Liver (tissue), 9 donors: ENCODE measurements around the gene SGCD. TPM values are rescaled to one million over a fixed set of nuclear protein-coding genes. Genes with fewer than 3 reads are reported as not detected.

Experiments
- DNase-seq: peaks from one replicate; pipeline ENCODE4 v3.0.0-alpha.2; 2017; ENCODE audit warnings: low spot score
- H3K27ac ChIP-seq, 2 donors: one replicate each; pipeline ENCODE4 v1.7.0; 2013; ENCODE audit warnings: inconsistent platforms in 2 of 2, low read length in 2 of 2, control low read depth in 1 of 2, low read depth in 1 of 2, mild to moderate bottlenecking in 1 of 2
- H3K27me3 ChIP-seq, 4 donors: one replicate each; pipeline versions ENCODE4 v1.6.1 to v1.7.0; 2013; ENCODE audit warnings: low read length in 3 of 4, inconsistent platforms in 1 of 4, mild to moderate bottlenecking in 1 of 4, moderate library complexity in 1 of 4; ENCODE audit not compliant: control insufficient read depth in 4 of 4, insufficient read depth in 4 of 4
- H3K36me3 ChIP-seq, 4 donors: one replicate each; pipeline versions ENCODE4 v1.6.1 to v1.7.0; 2013; ENCODE audit warnings: low read length in 3 of 4, mild to moderate bottlenecking in 3 of 4, low read depth in 1 of 4, moderate library complexity in 1 of 4; ENCODE audit not compliant: control insufficient read depth in 4 of 4, insufficient read depth in 3 of 4
- H3K4me1 ChIP-seq, 4 donors: one replicate each; pipeline versions ENCODE4 v1.6.1 to v1.7.0; 2013; ENCODE audit warnings: low read length in 3 of 4, mild to moderate bottlenecking in 3 of 4, moderate library complexity in 1 of 4; ENCODE audit not compliant: control insufficient read depth in 4 of 4, insufficient read depth in 4 of 4
- H3K4me3 ChIP-seq, 3 donors: one replicate each; pipeline versions ENCODE4 v1.6.1 to v1.7.0; 2013; ENCODE audit warnings: low read length in 3 of 3, control low read depth in 1 of 3, low read depth in 1 of 3, mild to moderate bottlenecking in 1 of 3
- H3K9ac ChIP-seq, 2 donors: one replicate each; pipeline ENCODE4 v1.7.0; 2013; ENCODE audit warnings: low read length in 2 of 2, mild to moderate bottlenecking in 2 of 2, moderate library complexity in 2 of 2, control low read depth in 1 of 2, low read depth in 1 of 2
- H3K9me3 ChIP-seq, 4 donors: one replicate each; pipeline versions ENCODE4 v1.6.1 to v1.7.0; 2013; ENCODE audit warnings: low read length in 3 of 4; ENCODE audit not compliant: control insufficient read depth in 4 of 4
- EGR1 ChIP-seq, 2 donors: IDR thresholded peaks; 2 replicates each; pipeline ENCODE4 v1.6.1; 2016 to 2018; ENCODE audit warnings: antibody characterized with exemption in 2 of 2, low read depth in 2 of 2
- FOXA1 ChIP-seq: IDR thresholded peaks from 2 replicates; pipeline ENCODE4 v1.6.1; 2016; ENCODE audit warnings: antibody characterized with exemption
- FOXA2 ChIP-seq: IDR thresholded peaks from 2 replicates; pipeline ENCODE4 v1.6.1; 2016; ENCODE audit warnings: antibody characterized with exemption
- GABPA ChIP-seq, 2 donors: IDR thresholded peaks in 1 of 2; conservative IDR thresholded peaks in 1 of 2; 2 replicates each; pipeline ENCODE4 v1.6.1; 2016; ENCODE audit warnings: antibody characterized with exemption in 2 of 2, mild to moderate bottlenecking in 1 of 2, moderate library complexity in 1 of 2
- HNF4A ChIP-seq, 2 donors: conservative IDR thresholded peaks; 2 replicates each; pipeline ENCODE4 v1.6.1; 2016; ENCODE audit warnings: antibody characterized with exemption in 2 of 2, mild to moderate bottlenecking in 2 of 2
- HNF4G ChIP-seq: IDR thresholded peaks from 2 replicates; pipeline ENCODE4 v1.6.1; 2016; ENCODE audit warnings: antibody characterized with exemption
- JUND ChIP-seq, 2 donors: IDR thresholded peaks; 2 replicates each; pipeline ENCODE4 v1.6.1; 2016; ENCODE audit warnings: antibody characterized with exemption in 2 of 2
- RAD21 ChIP-seq, 2 donors: IDR thresholded peaks; 2 replicates each; pipeline ENCODE4 v1.6.1; 2016; ENCODE audit warnings: antibody characterized with exemption in 2 of 2, mild to moderate bottlenecking in 2 of 2
- RXRA ChIP-seq, 2 donors: IDR thresholded peaks; 2 replicates each; pipeline ENCODE4 v1.6.1; 2017 to 2018; ENCODE audit warnings: antibody characterized with exemption in 2 of 2, mild to moderate bottlenecking in 1 of 2
- SP1 ChIP-seq: IDR thresholded peaks from 2 replicates; pipeline ENCODE4 v1.6.1; 2018; ENCODE audit warnings: antibody characterized with exemption, mild to moderate bottlenecking
- YY1 ChIP-seq: IDR thresholded peaks from 2 replicates; pipeline ENCODE4 v1.6.1; 2016; ENCODE audit warnings: antibody characterized with exemption, mild to moderate bottlenecking
- WGBS: extraction: QIAGEN DNeasy Blood & Tissue Kit; methylation state at CpG from one replicate; pipeline ENCODE4 v1.1.7; 2013; 5-methylcytosine and 5-hydroxymethylcytosine counted together
- polyA plus RNA-seq, 2 donors: library from polyadenylated mRNA; stranded (reverse) in 1 of 2; unstranded in 1 of 2; fragments of 200-250 nt in 1 of 2; fragments of >200 nt in 1 of 2; fragmentation: Nextera tagmentation in 1 of 2; extraction: Ambion mirVana in 1 of 2; gene quantifications; one replicate each; pipeline versions ENCODE4 v1.2.1 to v1.2.3, GENCODE V29; 2013 to 2015
- total RNA-seq, 2 donors: library from RNA; depleted of rRNA; stranded (reverse); fragments of >200 nt; gene quantifications; one replicate each; pipeline ENCODE4 v1.2.3, GENCODE V29; 2014
- TF ChIP-seq, protein P1 (sequence below): IDR thresholded peaks from 2 replicates; pipeline ENCODE4 v1.6.1; 2016; ENCODE audit warnings: antibody characterized with exemption, mild to moderate bottlenecking
- TF ChIP-seq, protein P2 (sequence below): IDR thresholded peaks from 2 replicates; pipeline ENCODE4 v1.6.1; 2016; ENCODE audit warnings: antibody characterized with exemption
- TF ChIP-seq, protein P3 (sequence below): fragments of 150-350 bp; IDR thresholded peaks from 2 replicates; pipeline ENCODE4 v1.5.1; 2017; ENCODE audit warnings: improper control_type of control experiment, low read depth, low read length; ENCODE audit not compliant: missing input control
- TF ChIP-seq, protein P4 (sequence below): IDR thresholded peaks from 2 replicates; pipeline ENCODE4 v1.6.1; 2016; ENCODE audit warnings: antibody characterized with exemption
- donor health status: healthy.
- donor health status: healthy.
- donor health status: healthy.
- donor health status: healthy.
- donor health status: healthy.

The SGCD gene
- total and polyA plus RNA-seq, 4 donors = 0.35 to 1.7 (median 1.0) TPM

DNA sequence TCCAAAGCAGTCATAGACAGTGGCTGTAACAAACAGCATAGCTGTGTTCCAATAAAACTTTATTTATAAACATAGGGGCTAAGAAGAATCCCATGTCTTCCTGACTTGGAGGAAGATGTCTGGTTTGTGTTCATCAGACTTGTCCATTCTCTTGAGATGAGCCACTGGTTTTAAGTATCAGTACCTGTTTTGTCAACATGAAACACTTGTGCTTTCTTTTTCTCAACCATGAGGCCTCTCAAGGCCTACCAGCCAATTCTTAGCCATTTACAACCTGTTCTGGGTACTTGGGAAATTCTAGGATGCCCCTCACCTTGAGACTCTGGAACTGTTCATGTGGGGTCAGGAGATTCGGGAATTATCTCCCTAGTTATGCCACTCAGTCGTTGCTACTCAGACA is 368.8 kb downstream of the SGCD start:
- Histone ChIP-seq H3K36me3 (no peaks in the 10 kb centered on the region), H3K4me3 (no peak overlapping the region), H3K9me3 (no peaks in the 10 kb centered on the region), H3K4me1 (peaks cover 0 to 11% (median 4%) of the 10 kb centered on the region in 4 donors), H3K27ac (no peak overlapping the region), H3K9ac (no peak overlapping the region), H3K27me3 (no peaks in the 10 kb centered on the region)
- no peak for DNase-seq
- 92% methylated on average over 2 of the region's 2 CpGs for WGBS
- TF ChIP-seq RAD21 (IDR thresholded peaks at IDR 0.05) = no peak
- no peak for TF ChIP-seq FOXA2
- TF ChIP-seq YY1 = no peak
- TF ChIP-seq RXRA (IDR thresholded peaks at IDR 0.05) = no peak
- TF ChIP-seq, protein P1, sequence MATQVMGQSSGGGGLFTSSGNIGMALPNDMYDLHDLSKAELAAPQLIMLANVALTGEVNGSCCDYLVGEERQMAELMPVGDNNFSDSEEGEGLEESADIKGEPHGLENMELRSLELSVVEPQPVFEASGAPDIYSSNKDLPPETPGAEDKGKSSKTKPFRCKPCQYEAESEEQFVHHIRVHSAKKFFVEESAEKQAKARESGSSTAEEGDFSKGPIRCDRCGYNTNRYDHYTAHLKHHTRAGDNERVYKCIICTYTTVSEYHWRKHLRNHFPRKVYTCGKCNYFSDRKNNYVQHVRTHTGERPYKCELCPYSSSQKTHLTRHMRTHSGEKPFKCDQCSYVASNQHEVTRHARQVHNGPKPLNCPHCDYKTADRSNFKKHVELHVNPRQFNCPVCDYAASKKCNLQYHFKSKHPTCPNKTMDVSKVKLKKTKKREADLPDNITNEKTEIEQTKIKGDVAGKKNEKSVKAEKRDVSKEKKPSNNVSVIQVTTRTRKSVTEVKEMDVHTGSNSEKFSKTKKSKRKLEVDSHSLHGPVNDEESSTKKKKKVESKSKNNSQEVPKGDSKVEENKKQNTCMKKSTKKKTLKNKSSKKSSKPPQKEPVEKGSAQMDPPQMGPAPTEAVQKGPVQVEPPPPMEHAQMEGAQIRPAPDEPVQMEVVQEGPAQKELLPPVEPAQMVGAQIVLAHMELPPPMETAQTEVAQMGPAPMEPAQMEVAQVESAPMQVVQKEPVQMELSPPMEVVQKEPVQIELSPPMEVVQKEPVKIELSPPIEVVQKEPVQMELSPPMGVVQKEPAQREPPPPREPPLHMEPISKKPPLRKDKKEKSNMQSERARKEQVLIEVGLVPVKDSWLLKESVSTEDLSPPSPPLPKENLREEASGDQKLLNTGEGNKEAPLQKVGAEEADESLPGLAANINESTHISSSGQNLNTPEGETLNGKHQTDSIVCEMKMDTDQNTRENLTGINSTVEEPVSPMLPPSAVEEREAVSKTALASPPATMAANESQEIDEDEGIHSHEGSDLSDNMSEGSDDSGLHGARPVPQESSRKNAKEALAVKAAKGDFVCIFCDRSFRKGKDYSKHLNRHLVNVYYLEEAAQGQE = no peak
- no peak for TF ChIP-seq GABPA (IDR thresholded peaks at IDR 0.05 in 1 of 2, conservative IDR thresholded peaks at IDR 0.05 in 1 of 2)
- TF ChIP-seq, protein P2, sequence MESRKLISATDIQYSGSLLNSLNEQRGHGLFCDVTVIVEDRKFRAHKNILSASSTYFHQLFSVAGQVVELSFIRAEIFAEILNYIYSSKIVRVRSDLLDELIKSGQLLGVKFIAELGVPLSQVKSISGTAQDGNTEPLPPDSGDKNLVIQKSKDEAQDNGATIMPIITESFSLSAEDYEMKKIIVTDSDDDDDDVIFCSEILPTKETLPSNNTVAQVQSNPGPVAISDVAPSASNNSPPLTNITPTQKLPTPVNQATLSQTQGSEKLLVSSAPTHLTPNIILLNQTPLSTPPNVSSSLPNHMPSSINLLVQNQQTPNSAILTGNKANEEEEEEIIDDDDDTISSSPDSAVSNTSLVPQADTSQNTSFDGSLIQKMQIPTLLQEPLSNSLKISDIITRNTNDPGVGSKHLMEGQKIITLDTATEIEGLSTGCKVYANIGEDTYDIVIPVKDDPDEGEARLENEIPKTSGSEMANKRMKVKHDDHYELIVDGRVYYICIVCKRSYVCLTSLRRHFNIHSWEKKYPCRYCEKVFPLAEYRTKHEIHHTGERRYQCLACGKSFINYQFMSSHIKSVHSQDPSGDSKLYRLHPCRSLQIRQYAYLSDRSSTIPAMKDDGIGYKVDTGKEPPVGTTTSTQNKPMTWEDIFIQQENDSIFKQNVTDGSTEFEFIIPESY = no peak
- TF ChIP-seq EGR1 (IDR thresholded peaks at IDR 0.05; ENCODE audit: low read depth in 2 of 2) = no peak

DNA sequence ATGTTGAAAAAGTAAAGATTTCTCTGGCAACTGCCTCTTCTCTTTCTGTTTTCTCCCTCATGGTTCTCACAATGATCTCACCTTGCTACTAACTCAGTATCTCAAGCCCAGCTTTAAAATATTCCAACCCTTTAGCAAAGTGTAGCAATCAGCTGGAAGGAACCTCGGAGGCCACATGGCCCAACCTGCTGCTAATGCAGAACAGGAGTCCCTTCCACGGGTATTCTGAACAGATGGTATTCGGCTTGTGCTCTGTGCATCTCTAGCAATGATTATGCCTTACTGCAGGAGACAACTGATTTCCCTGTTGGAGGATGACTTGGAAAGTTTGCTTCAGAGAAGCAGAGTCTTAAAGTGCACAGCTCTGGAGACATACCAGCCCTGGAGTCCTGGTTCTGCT is 371.4 kb downstream of the SGCD start:
- Histone ChIP-seq H3K4me1 (peaks cover 0 to 3% (median 0%) of the 10 kb centered on the region in 4 donors), H3K27ac (no peak overlapping the region), H3K27me3 (no peaks in the 10 kb centered on the region), H3K9ac (no peak overlapping the region), H3K9me3 (no peaks in the 10 kb centered on the region), H3K4me3 (no peak overlapping the region), H3K36me3 (no peaks in the 10 kb centered on the region)
- WGBS = 63% methylated on average over 3 of the region's 3 CpGs
- no peak for TF ChIP-seq JUND (IDR thresholded peaks at IDR 0.05)
- no peak for DNase-seq

DNA sequence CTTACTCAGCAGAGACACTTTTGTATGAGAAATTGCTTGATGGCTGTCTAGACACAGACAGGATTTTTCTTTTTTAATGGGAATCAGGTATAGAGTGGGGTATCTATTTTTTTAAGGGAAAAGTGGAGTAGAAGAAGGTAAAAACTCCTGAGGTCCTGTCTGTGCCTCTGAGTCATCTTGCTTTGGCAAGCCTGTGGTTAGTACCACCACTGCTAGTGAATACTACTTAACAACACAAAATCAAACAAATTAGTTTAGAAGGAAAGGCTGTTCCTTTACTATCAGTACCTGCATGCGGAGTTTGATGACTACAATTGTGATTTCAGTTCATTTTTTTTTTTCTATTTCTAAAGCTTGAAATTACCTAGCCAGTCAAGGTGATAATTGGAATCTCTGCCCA is 372.2 kb downstream of the SGCD start:
- Histone ChIP-seq H3K9me3 (no peaks in the 10 kb centered on the region), H3K4me1 (no peaks in the 10 kb centered on the region), H3K27ac (no peak overlapping the region), H3K36me3 (no peaks in the 10 kb centered on the region), H3K4me3 (no peak overlapping the region), H3K9ac (no peak overlapping the region), H3K27me3 (no peaks in the 10 kb centered on the region)
- WGBS = 87% methylated on average over 1 of the region's 1 CpG
- DNase-seq = no peak
- TF ChIP-seq EGR1 (IDR thresholded peaks at IDR 0.05; ENCODE audit: low read depth in 2 of 2) = no peak
- TF ChIP-seq FOXA1 = no peak
- TF ChIP-seq, protein P3, sequence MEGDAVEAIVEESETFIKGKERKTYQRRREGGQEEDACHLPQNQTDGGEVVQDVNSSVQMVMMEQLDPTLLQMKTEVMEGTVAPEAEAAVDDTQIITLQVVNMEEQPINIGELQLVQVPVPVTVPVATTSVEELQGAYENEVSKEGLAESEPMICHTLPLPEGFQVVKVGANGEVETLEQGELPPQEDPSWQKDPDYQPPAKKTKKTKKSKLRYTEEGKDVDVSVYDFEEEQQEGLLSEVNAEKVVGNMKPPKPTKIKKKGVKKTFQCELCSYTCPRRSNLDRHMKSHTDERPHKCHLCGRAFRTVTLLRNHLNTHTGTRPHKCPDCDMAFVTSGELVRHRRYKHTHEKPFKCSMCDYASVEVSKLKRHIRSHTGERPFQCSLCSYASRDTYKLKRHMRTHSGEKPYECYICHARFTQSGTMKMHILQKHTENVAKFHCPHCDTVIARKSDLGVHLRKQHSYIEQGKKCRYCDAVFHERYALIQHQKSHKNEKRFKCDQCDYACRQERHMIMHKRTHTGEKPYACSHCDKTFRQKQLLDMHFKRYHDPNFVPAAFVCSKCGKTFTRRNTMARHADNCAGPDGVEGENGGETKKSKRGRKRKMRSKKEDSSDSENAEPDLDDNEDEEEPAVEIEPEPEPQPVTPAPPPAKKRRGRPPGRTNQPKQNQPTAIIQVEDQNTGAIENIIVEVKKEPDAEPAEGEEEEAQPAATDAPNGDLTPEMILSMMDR = no peak
- TF ChIP-seq, protein P1 = no peak
- TF ChIP-seq JUND (IDR thresholded peaks at IDR 0.05) = no peak
- no peak for TF ChIP-seq SP1
- TF ChIP-seq HNF4G = no peak
- no peak for TF ChIP-seq YY1
- TF ChIP-seq RAD21 (IDR thresholded peaks at IDR 0.05) = no peak
- TF ChIP-seq GABPA (IDR thresholded peaks at IDR 0.05 in 1 of 2, conservative IDR thresholded peaks at IDR 0.05 in 1 of 2) = no peak
- TF ChIP-seq, protein P4, sequence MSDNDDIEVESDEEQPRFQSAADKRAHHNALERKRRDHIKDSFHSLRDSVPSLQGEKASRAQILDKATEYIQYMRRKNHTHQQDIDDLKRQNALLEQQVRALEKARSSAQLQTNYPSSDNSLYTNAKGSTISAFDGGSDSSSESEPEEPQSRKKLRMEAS = no peak
- no peak for TF ChIP-seq FOXA2
- TF ChIP-seq HNF4A (conservative IDR thresholded peaks at IDR 0.05) = no peak
